H9 (cell line): ENCODE measurements around the gene ABCB11. TPM values are rescaled to one million over a fixed set of nuclear protein-coding genes. Genes with fewer than 3 reads are reported as not detected.

Source experiments
- DNase-seq: peaks from one replicate; pipeline ENCODE4 v3.0.0-alpha.2; 2017
- H2AFZ ChIP-seq: one replicate; pipeline ENCODE4 v1.6.1; 2013; ENCODE audit warnings: mild to moderate bottlenecking, low read length, control low read depth, moderate library complexity
- H2AK5ac ChIP-seq: 2 replicates; pipeline ENCODE4 v1.6.1; 2013; ENCODE audit warnings: low read length, control low read depth, mixed read lengths; ENCODE audit not compliant: insufficient read length
- H2BK120ac ChIP-seq: one replicate; pipeline ENCODE4 v1.6.1; 2013; ENCODE audit warnings: low read depth, mild to moderate bottlenecking, low read length, control low read depth, inconsistent platforms; ENCODE audit not compliant: poor library complexity, severe bottlenecking
- H2BK12ac ChIP-seq: 2 replicates; pipeline ENCODE4 v1.6.1; 2013; ENCODE audit warnings: low read length, control low read depth, mixed read lengths, low read depth; ENCODE audit not compliant: insufficient read length
- H2BK15ac ChIP-seq: 2 replicates; pipeline ENCODE4 v1.6.1; 2013; ENCODE audit warnings: low read depth, low read length, control low read depth
- H2BK20ac ChIP-seq: one replicate; pipeline ENCODE4 v1.6.1; 2013; ENCODE audit warnings: low read depth, mild to moderate bottlenecking, low read length, control low read depth, inconsistent platforms; ENCODE audit not compliant: poor library complexity, severe bottlenecking
- H2BK5ac ChIP-seq: 2 replicates; pipeline ENCODE4 v1.6.1; 2013; ENCODE audit warnings: low read length, control low read depth, mixed read lengths; ENCODE audit not compliant: insufficient read length
- H3K14ac ChIP-seq: 2 replicates; pipeline ENCODE4 v1.6.1; 2013; ENCODE audit warnings: low read length, control low read depth; ENCODE audit not compliant: insufficient read depth
- H3K18ac ChIP-seq: 2 replicates; pipeline ENCODE4 v1.6.1; 2013; ENCODE audit warnings: low read depth, mild to moderate bottlenecking, mixed read lengths, low read length, control low read depth; ENCODE audit not compliant: insufficient read length
- H3K23ac ChIP-seq: 2 replicates; pipeline ENCODE4 v1.6.1; 2013; ENCODE audit warnings: low read length, control low read depth, mixed read lengths, low read depth; ENCODE audit not compliant: insufficient read length
- H3K23me2 ChIP-seq: 2 replicates; pipeline ENCODE4 v1.6.1; 2013; ENCODE audit warnings: low read depth, mild to moderate bottlenecking, mixed read lengths, low read length, control low read depth; ENCODE audit not compliant: insufficient read length, poor library complexity, severe bottlenecking
- H3K27ac ChIP-seq: 2 replicates; pipeline ENCODE4 v1.5.1; 2013; ENCODE audit warnings: low read length, control low read depth, mixed read lengths, low read depth; ENCODE audit not compliant: insufficient read length
- H3K27me3 ChIP-seq: 2 replicates; pipeline ENCODE4 v1.6.1; 2013; ENCODE audit warnings: low read length, control low read depth, inconsistent platforms; ENCODE audit not compliant: insufficient read depth
- H3K4ac ChIP-seq: 2 replicates; pipeline ENCODE4 v1.6.1; 2013; ENCODE audit warnings: low read depth, mild to moderate bottlenecking, control low read depth, inconsistent platforms, low read length, moderate library complexity
- H3K4me1 ChIP-seq: 2 replicates; pipeline ENCODE4 v1.6.1; 2013; ENCODE audit warnings: low read length, control low read depth, inconsistent platforms; ENCODE audit not compliant: insufficient read depth
- H3K4me2 ChIP-seq: 2 replicates; pipeline ENCODE4 v1.6.1; 2013; ENCODE audit warnings: low read length, control low read depth, mixed read lengths; ENCODE audit not compliant: insufficient read length, insufficient read depth
- H3K56ac ChIP-seq: 2 replicates; pipeline ENCODE4 v1.6.1; 2013; ENCODE audit warnings: low read depth, mild to moderate bottlenecking, mixed read lengths, low read length, control low read depth; ENCODE audit not compliant: insufficient read length
- H3K79me1 ChIP-seq: 2 replicates; pipeline ENCODE4 v1.6.1; 2013; ENCODE audit warnings: low read depth, mild to moderate bottlenecking, moderate library complexity, low read length, control low read depth, inconsistent platforms; ENCODE audit not compliant: insufficient read depth, poor library complexity, severe bottlenecking
- H3K79me2 ChIP-seq: 2 replicates; pipeline ENCODE4 v1.6.1; 2013; ENCODE audit warnings: low read length, control low read depth, inconsistent platforms; ENCODE audit not compliant: insufficient read depth
- H3K9ac ChIP-seq: 2 replicates; pipeline ENCODE4 v1.6.1; 2013; ENCODE audit warnings: low read length, control low read depth, mixed read lengths; ENCODE audit not compliant: insufficient read length; ENCODE audit errors: extremely low read depth
- H3K9me3 ChIP-seq: one replicate; pipeline ENCODE4 v1.6.1; 2013; ENCODE audit warnings: low read depth, low read length, inconsistent platforms; ENCODE audit not compliant: control insufficient read depth
- H3T11ph ChIP-seq: one replicate; pipeline ENCODE4 v1.6.1; 2013; ENCODE audit warnings: mild to moderate bottlenecking, low read length, control low read depth, inconsistent platforms
- H4K20me1 ChIP-seq: one replicate; pipeline ENCODE4 v1.6.1; 2013; ENCODE audit not compliant: control insufficient read depth, insufficient read length, insufficient read depth
- H4K5ac ChIP-seq: 2 replicates; pipeline ENCODE4 v1.6.1; 2013; ENCODE audit warnings: low read depth, mild to moderate bottlenecking, mixed read lengths, low read length, control low read depth; ENCODE audit not compliant: insufficient read length
- H4K8ac ChIP-seq: replicated peaks from 2 replicates; pipeline ENCODE4 v1.6.1; 2013; ENCODE audit warnings: low read length, control low read depth, mixed read lengths, low read depth; ENCODE audit not compliant: insufficient read length
- H4K91ac ChIP-seq: 2 replicates; pipeline ENCODE4 v1.6.1; 2013; ENCODE audit warnings: low read depth, mild to moderate bottlenecking, moderate library complexity, mixed read lengths, low read length, control low read depth; ENCODE audit not compliant: insufficient read length
- H3K27ac Mint-ChIP-seq, 3 experiments: 2 replicates in 2 of 3; 3 replicates in 1 of 3; pipeline ENCODE4 v1.8.0; 2020 to 2021; ENCODE audit warnings: mixed read lengths in 3 of 3, mild to moderate bottlenecking in 1 of 3, moderate library complexity in 1 of 3
- H3K27me3 Mint-ChIP-seq: 2 replicates; pipeline ENCODE4 v1.8.0; 2021; ENCODE audit warnings: low read depth, mild to moderate bottlenecking, moderate library complexity, mixed read lengths
- H3K36me3 Mint-ChIP-seq, 3 experiments: 2 replicates in 2 of 3; 3 replicates in 1 of 3; pipeline ENCODE4 v1.8.0; 2020 to 2021; ENCODE audit warnings: low read depth in 3 of 3, mixed read lengths in 3 of 3; ENCODE audit not compliant: insufficient read depth in 1 of 3
- H3K4me1 Mint-ChIP-seq, 2 experiments: 2 replicates each; pipeline ENCODE4 v1.8.0; 2020; ENCODE audit warnings: mixed read lengths in 2 of 2
- H3K4me3 Mint-ChIP-seq, 2 experiments: 2 replicates in 1 of 2; 3 replicates in 1 of 2; pipeline ENCODE4 v1.8.0; 2020 to 2021; ENCODE audit warnings: mild to moderate bottlenecking in 2 of 2, mixed read lengths in 2 of 2, moderate library complexity in 1 of 2
- H3K9me3 Mint-ChIP-seq, 2 experiments: 2 replicates in 1 of 2; 3 replicates in 1 of 2; pipeline ENCODE4 v1.8.0; 2020; ENCODE audit warnings: mild to moderate bottlenecking in 2 of 2, mixed read lengths in 2 of 2, moderate library complexity in 1 of 2
- WGBS: extraction: QIAGEN DNeasy Blood & Tissue Kit; methylation state at CpG from one replicate; pipeline ENCODE4 v1.1.7; 2013; ENCODE audit warnings: missing lambda C conversion rate, low lambda C conversion rate, mixed read lengths; ENCODE audit not compliant: insufficient read length; ENCODE audit errors: extremely low coverage; 5-methylcytosine and 5-hydroxymethylcytosine counted together
- total RNA-seq: library from RNA; stranded (reverse); gene quantifications from 2 replicates; pipeline ENCODE4 v1.2.1, GENCODE V29; 2021
- TF ChIP-seq, protein P1 (sequence below): fragments of 200-600 bp; sonication (generic); conservative IDR thresholded peaks from 3 replicates; pipeline ENCODE4 v1.8.0; 2021; ENCODE audit warnings: antibody characterized with exemption, mild to moderate bottlenecking

Gene ABCB11
- total RNA-seq, 1 experiment from 2014 or later: not detected

DNA sequence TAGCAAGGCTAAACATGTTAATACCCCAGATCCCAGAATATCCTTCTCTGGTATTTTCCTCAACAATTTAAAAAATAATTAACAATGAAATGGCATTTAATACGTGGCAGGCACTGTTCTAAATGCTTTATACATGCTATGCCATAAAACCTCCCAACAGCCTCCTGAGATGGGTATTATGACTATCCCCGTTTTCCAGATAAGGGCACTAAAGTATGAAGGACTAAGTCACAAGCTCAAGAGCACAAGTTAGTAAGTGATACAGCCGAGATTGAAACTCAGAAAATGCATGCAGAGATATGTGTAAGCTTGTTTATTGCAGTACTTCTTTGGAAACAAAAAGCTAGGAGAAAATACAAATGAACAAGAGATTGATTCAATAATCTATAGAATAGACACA lies 8.0 kb downstream of the ABCB11 start:
- Mint-ChIP-seq H3K36me3 (no peaks in the 10 kb centered on the region), H3K27me3 (no peaks in the 10 kb centered on the region), H3K4me1 (no peaks in the 10 kb centered on the region), H3K27ac (no peak overlapping the region), H3K9me3 (no peaks in the 10 kb centered on the region), H3K4me3 (no peak overlapping the region)
- Histone ChIP-seq H3K18ac (no peak overlapping the region), H3K14ac (no peak overlapping the region), H2BK120ac (no peak overlapping the region), H3K79me2 (no peaks in the 10 kb centered on the region), H3K4me2 (no peak overlapping the region), H2AK5ac (no peak overlapping the region), H2BK5ac (no peak overlapping the region), H4K8ac (no peak overlapping the region), H3K27ac (no peak overlapping the region), H3K27me3 (no peaks in the 10 kb centered on the region), H3K56ac (no peak overlapping the region), H3K23ac (no peak overlapping the region), H3K9ac (no peak overlapping the region), H3K23me2 (no peaks in the 10 kb centered on the region), H4K91ac (no peak overlapping the region), H2BK12ac (no peak overlapping the region), H3K9me3 (no peaks in the 10 kb centered on the region), H2BK20ac (no peak overlapping the region), H2BK15ac (no peak overlapping the region), H4K5ac (no peak overlapping the region), H3K4me1 (no peaks in the 10 kb centered on the region), H3T11ph (no peak overlapping the region), H3K4ac (no peak overlapping the region), H4K20me1 (no peaks in the 10 kb centered on the region), H2AFZ (no peak overlapping the region), H3K79me1 (no peaks in the 10 kb centered on the region)
- TF ChIP-seq, protein P1, sequence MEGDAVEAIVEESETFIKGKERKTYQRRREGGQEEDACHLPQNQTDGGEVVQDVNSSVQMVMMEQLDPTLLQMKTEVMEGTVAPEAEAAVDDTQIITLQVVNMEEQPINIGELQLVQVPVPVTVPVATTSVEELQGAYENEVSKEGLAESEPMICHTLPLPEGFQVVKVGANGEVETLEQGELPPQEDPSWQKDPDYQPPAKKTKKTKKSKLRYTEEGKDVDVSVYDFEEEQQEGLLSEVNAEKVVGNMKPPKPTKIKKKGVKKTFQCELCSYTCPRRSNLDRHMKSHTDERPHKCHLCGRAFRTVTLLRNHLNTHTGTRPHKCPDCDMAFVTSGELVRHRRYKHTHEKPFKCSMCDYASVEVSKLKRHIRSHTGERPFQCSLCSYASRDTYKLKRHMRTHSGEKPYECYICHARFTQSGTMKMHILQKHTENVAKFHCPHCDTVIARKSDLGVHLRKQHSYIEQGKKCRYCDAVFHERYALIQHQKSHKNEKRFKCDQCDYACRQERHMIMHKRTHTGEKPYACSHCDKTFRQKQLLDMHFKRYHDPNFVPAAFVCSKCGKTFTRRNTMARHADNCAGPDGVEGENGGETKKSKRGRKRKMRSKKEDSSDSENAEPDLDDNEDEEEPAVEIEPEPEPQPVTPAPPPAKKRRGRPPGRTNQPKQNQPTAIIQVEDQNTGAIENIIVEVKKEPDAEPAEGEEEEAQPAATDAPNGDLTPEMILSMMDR: no peak
- no CpG with 5 or more reads among the region's 3 CpGs for WGBS
- no peak for DNase-seq
